ENCODE data around the gene SMC4. TPM values are rescaled to one million over a fixed set of nuclear protein-coding genes. Genes with fewer than 3 reads are reported as not detected.
"Not testable (repeated sequence)": the region's sequence is repeated elsewhere in the genome, so short reads cannot be mapped to it uniquely, and the experiment has no call there.

The SMC4 gene
- polyA plus RNA-seq (2012; ENCODE audit: insufficient read depth, insufficient read length, low read depth) = 24.7 TPM

GRCh38 chr3:160399125-160400029, at the start of gene SMC4, which contains the start of gene IFT80:
Gene SMC4 (plus strand): TSS chr3:160399650. CDS start chr3:160400827, 1,177 bp downstream.
Gene IFT80 (minus strand): TSS chr3:160399225. CDS start chr3:160384600, 14,625 bp downstream.
- Histone ChIP-seq H3K9me3 (no peaks in the 10 kb centered on the region), H3K4me1 (no peaks in the 10 kb centered on the region), H3K4me3 (ENCODE audit: low read depth, low read length) (peak within 1 kb of the TSS; percentile 98), H3K27me3 (no peaks in the 10 kb centered on the region), H3K36me3 (peaks cover 32% of the 10 kb centered on the region)
- DNase-seq = peak; percentile 97
- no peak for TF ChIP-seq CTCF (IDR thresholded peaks at IDR 0.05; ENCODE audit: low read depth, low read length)

GRCh38 chr3:160355826-160356225, 43.6 kb upstream of the SMC4 start:
- H3K4me3 ChIP-seq (ENCODE audit: low read depth, low read length) = no peak overlapping the region
- H3K4me1 ChIP-seq = no peaks in the 10 kb centered on the region
- peaks cover 6% of the 10 kb centered on the region for H3K36me3 ChIP-seq
- TF ChIP-seq CTCF (IDR thresholded peaks at IDR 0.05; ENCODE audit: low read depth, low read length) = no peak
- DNase-seq = no peak
- H3K9me3 ChIP-seq = no peaks in the 10 kb centered on the region
- H3K27me3 ChIP-seq = no peaks in the 10 kb centered on the region

- not testable (repeated sequence) for H3K4me3 ChIP-seq (ENCODE audit: low read depth, low read length); DNase-seq
These were observed 36.6 kb upstream of the SMC4 start for GRCh38 chr3:160362896-160363295.

GRCh38 chr3:160365869-160366522, 33.5 kb upstream of the SMC4 start:
- H3K36me3 ChIP-seq = no peaks in the 10 kb centered on the region
- no peaks in the 10 kb centered on the region for H3K9me3 ChIP-seq
- no peak for TF ChIP-seq CTCF (IDR thresholded peaks at IDR 0.05; ENCODE audit: low read depth, low read length)
- no peaks in the 10 kb centered on the region for H3K4me1 ChIP-seq
- no peak overlapping the region for H3K4me3 ChIP-seq (ENCODE audit: low read depth, low read length)
- H3K27me3 ChIP-seq = no peaks in the 10 kb centered on the region
- DNase-seq = no peak

More at GRCh38 chr3:160362896-160363295, 36.6 kb upstream of the SMC4 start:
- H3K4me1 ChIP-seq, H3K9me3 ChIP-seq, H3K27me3 ChIP-seq, H3K36me3 ChIP-seq: not testable (repeated sequence)

GRCh38 chr3:160368804-160369203, 30.6 kb upstream of the SMC4 start:
- Histone ChIP-seq H3K27me3 (no peaks in the 10 kb centered on the region), H3K4me3 (ENCODE audit: low read depth, low read length) (no peak overlapping the region), H3K9me3 (no peaks in the 10 kb centered on the region), H3K36me3 (peaks cover 4% of the 10 kb centered on the region; the same call in 1 of the 2 replicates), H3K4me1 (no peaks in the 10 kb centered on the region)
- DNase-seq = no peak
- TF ChIP-seq CTCF (IDR thresholded peaks at IDR 0.05; ENCODE audit: low read depth, low read length) = no peak

GRCh38 chr3:160369784-160370183, 29.7 kb upstream of the SMC4 start:
- H3K4me1 ChIP-seq = no peaks in the 10 kb centered on the region
- H3K4me3 ChIP-seq (ENCODE audit: low read depth, low read length) = no peak overlapping the region
- H3K27me3 ChIP-seq = no peaks in the 10 kb centered on the region
- no peak for DNase-seq
- TF ChIP-seq CTCF (IDR thresholded peaks at IDR 0.05; ENCODE audit: low read depth, low read length) = no peak
- no peaks in the 10 kb centered on the region for H3K9me3 ChIP-seq
- H3K36me3 ChIP-seq = peaks cover 6% of the 10 kb centered on the region

Measured in BE2C (cell line).